H1 (cell line): ENCODE measurements around the gene KIF23. TPM values are rescaled to one million over a fixed set of nuclear protein-coding genes. Genes with fewer than 3 reads are reported as not detected.

Experiments used
- BCL11A ChIP-seq, 2 experiments: IDR thresholded peaks; one replicate each; pipeline ENCODE4 v1.6.1; 2011; ENCODE audit warnings: low read depth in 2 of 2, low read length in 2 of 2, mild to moderate bottlenecking in 2 of 2
- CHD2 ChIP-seq: IDR thresholded peaks from 2 replicates; pipeline ENCODE4 v1.6.1; 2012; ENCODE audit warnings: low read length, improper control_type of control experiment
- CREB1 ChIP-seq: IDR thresholded peaks from 2 replicates; pipeline ENCODE4 v1.6.1; 2012; ENCODE audit warnings: inconsistent platforms
- CTBP2 ChIP-seq: IDR thresholded peaks from 2 replicates; pipeline ENCODE4 v1.7.0; 2011; ENCODE audit warnings: borderline replicate concordance, mild to moderate bottlenecking, moderate library complexity, mixed read lengths, low read length; ENCODE audit not compliant: insufficient read depth, insufficient read length
- EP300 ChIP-seq, 2 experiments: IDR thresholded peaks; 1 replicate in 1 of 2; 2 replicates in 1 of 2; pipeline ENCODE4 v1.6.1; 2011 to 2012; ENCODE audit warnings: low read depth in 2 of 2, low read length in 2 of 2, mild to moderate bottlenecking in 2 of 2, borderline replicate concordance in 1 of 2, inconsistent platforms in 1 of 2, moderate library complexity in 1 of 2
- EZH2 ChIP-seq: fragments of 200-600 bp; sonication (generic); IDR thresholded peaks from 2 replicates; pipeline ENCODE4 v1.7.1; 2012; ENCODE audit warnings: low read depth, mild to moderate bottlenecking, moderate library complexity, low read length, inconsistent platforms; ENCODE audit not compliant: severe bottlenecking
- HDAC6 ChIP-seq: IDR thresholded peaks from one replicate; pipeline ENCODE4 v1.7.1; 2012; ENCODE audit warnings: low read depth, mild to moderate bottlenecking, inconsistent platforms, low read length, moderate library complexity
- JUND ChIP-seq: IDR thresholded peaks from 2 replicates; pipeline ENCODE4 v1.6.1; 2011; ENCODE audit warnings: mild to moderate bottlenecking, improper control_type of control experiment, low read length
- NRF1 ChIP-seq: IDR thresholded peaks from 2 replicates; pipeline ENCODE4 v1.6.1; 2011; ENCODE audit warnings: mild to moderate bottlenecking, low read depth, low read length, improper control_type of control experiment
- RAD21 ChIP-seq, 2 experiments: IDR thresholded peaks in 1 of 2; conservative IDR thresholded peaks in 1 of 2; 2 replicates each; pipeline ENCODE4 v1.6.1; 2011; ENCODE audit warnings: low read depth in 2 of 2, low read length in 2 of 2, improper control_type of control experiment in 1 of 2, inconsistent platforms in 1 of 2, mild to moderate bottlenecking in 1 of 2, moderate library complexity in 1 of 2
- RNF2 ChIP-seq: fragments of 200-900, 300-1000 bp; sonication (generic); IDR thresholded peaks from 2 replicates; pipeline ENCODE4 v1.7.1; 2016; ENCODE audit warnings: borderline replicate concordance, low read depth, mild to moderate bottlenecking, antibody characterized with exemption, low read length; ENCODE audit not compliant: poor library complexity, severe bottlenecking; ENCODE audit errors: missing control alignments
- SAP30 ChIP-seq: fragments of 300-600 bp; sonication (generic); IDR thresholded peaks from 2 replicates; pipeline ENCODE4 v1.7.1; 2012; ENCODE audit warnings: low read length, moderate library complexity, mild to moderate bottlenecking, inconsistent platforms; ENCODE audit not compliant: insufficient read depth, insufficient replicate concordance
- SIN3A ChIP-seq, 2 experiments: IDR thresholded peaks in 1 of 2; conservative IDR thresholded peaks in 1 of 2; 2 replicates each; pipeline ENCODE4 v1.6.1; 2011 to 2012; ENCODE audit warnings: low read length in 2 of 2, improper control_type of control experiment in 1 of 2, low read depth in 1 of 2, mild to moderate bottlenecking in 1 of 2
- SP1 ChIP-seq: IDR thresholded peaks from 2 replicates; pipeline ENCODE4 v1.6.1; 2011; ENCODE audit warnings: low read depth, low read length
- TAF7 ChIP-seq: optimal IDR thresholded peaks from 2 replicates; pipeline ENCODE3; 2011; ENCODE audit warnings: low read depth, mild to moderate bottlenecking, inconsistent platforms, low read length, moderate library complexity, borderline replicate concordance
- TBP ChIP-seq: IDR thresholded peaks from 2 replicates; pipeline ENCODE4 v1.6.1; 2011; ENCODE audit warnings: low read depth, low read length, improper control_type of control experiment
- TCF12 ChIP-seq: IDR thresholded peaks from 2 replicates; pipeline ENCODE4 v1.6.1; 2011; ENCODE audit warnings: low read depth, mild to moderate bottlenecking, low read length
- polyA plus RNA-seq, 7 experiments: library from polyadenylated mRNA; depleted of rRNA in 3 of 7; stranded (reverse) in 5 of 7; unstranded in 2 of 7; fragments of >200 nt in 5 of 7; fragments of 200-250 nt in 2 of 7; gene quantifications; 1 replicate in 5 of 7; 2 replicates in 1 of 7; 4 replicates in 1 of 7; pipeline versions ENCODE4 v1.2.1 to v1.2.3, GENCODE V29; 2011 to 2013; ENCODE audit warnings: missing spikeins in 2 of 7, mixed read lengths in 2 of 7
- total RNA-seq: library from RNA; stranded (reverse); fragmentation: NEBNext Ultra II Directional; extraction: Animal tissue kit (Norgen Biotek cat#: 25700); gene quantifications from 2 replicates; pipeline ENCODE4 v1.2.1, GENCODE V29; 2021
- TF ChIP-seq, protein P1 (sequence below), 3 experiments: IDR thresholded peaks; 1 replicate in 2 of 3; 2 replicates in 1 of 3; pipeline versions ENCODE4 v1.5.1 to v1.6.1; 2011; ENCODE audit warnings: low read length in 3 of 3, mild to moderate bottlenecking in 3 of 3, inconsistent platforms in 2 of 3, low read depth in 1 of 3, moderate library complexity in 1 of 3; ENCODE audit not compliant: insufficient read depth in 1 of 3; ENCODE audit errors: control extremely low read depth in 1 of 3

KIF23 gene
- total and polyA plus RNA-seq, 2 of the 8 experiments (the other 6 are each of a cell fraction or from before 2014, with no cell fraction given): 26.2 to 77.4 TPM

DNA sequence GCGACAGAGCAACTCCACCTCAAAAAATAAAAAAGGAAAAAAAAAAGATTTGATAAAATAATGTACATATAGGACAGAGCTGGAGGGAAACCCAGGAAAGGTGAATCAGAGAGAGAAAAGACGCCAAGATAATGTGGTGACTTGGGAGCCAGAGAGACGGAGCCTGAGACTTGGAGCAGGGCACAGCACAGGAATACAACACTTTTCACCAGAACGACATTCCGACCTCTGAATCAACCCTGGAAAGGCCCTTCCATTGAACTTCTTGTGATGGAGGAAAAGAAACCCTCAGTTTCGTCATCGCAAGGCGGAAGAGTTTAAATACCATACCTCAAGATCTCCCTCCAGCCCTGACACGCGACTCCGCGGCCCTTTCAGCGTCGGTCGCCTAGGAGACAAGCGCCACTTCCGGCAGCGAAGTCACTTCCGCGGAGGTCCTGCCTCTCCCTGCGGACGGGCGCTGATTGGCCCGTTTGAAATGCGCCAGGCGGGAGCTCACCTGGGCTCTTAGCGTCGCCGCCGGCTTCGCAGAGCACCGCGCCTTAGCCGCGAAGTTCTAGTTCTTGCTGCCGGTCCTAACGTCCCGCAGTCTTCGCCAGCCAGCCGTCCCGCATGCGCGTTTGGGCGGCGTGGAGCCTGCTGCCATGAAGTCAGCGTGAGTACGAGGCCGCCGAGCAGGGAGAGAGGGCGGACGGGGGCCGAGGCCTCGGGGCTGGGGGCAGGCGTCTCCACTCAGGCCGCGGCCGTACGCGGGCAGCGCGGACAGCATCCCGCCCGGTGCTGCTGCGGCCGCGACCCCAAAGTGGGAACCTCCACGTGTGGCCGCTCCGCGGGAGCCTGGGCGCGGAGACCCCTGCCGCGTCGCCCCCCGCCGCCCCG lies at the start of gene KIF23 (continued):
- TF ChIP-seq RNF2: no peak
- TF ChIP-seq BCL11A (IDR thresholded peaks at IDR 0.05; ENCODE audit: low read depth in 2 of 2, low read length in 2 of 2): no peak
- TF ChIP-seq SAP30: peak; percentile 98
- peak; percentile 85 for TF ChIP-seq CREB1
- no peak for TF ChIP-seq RAD21 (IDR thresholded peaks at IDR 0.05 in 1 of 2, conservative IDR thresholded peaks at IDR 0.05 in 1 of 2; ENCODE audit: low read depth in 2 of 2, low read length in 2 of 2)
- no peak for TF ChIP-seq CHD2
- peak; percentile 80 for TF ChIP-seq TBP
- TF ChIP-seq TAF7: peak; percentile 75
- no peak for TF ChIP-seq EP300 (IDR thresholded peaks at IDR 0.05; ENCODE audit: borderline replicate concordance in 1 of 2, low read depth in 2 of 2, low read length in 2 of 2)
- TF ChIP-seq SIN3A (conservative IDR thresholded peaks at IDR 0.05 in 1 of 2, IDR thresholded peaks at IDR 0.05 in 1 of 2; ENCODE audit: low read depth in 1 of 2, low read length in 2 of 2): peak; percentile 96 to 98
- TF ChIP-seq, protein P1, sequence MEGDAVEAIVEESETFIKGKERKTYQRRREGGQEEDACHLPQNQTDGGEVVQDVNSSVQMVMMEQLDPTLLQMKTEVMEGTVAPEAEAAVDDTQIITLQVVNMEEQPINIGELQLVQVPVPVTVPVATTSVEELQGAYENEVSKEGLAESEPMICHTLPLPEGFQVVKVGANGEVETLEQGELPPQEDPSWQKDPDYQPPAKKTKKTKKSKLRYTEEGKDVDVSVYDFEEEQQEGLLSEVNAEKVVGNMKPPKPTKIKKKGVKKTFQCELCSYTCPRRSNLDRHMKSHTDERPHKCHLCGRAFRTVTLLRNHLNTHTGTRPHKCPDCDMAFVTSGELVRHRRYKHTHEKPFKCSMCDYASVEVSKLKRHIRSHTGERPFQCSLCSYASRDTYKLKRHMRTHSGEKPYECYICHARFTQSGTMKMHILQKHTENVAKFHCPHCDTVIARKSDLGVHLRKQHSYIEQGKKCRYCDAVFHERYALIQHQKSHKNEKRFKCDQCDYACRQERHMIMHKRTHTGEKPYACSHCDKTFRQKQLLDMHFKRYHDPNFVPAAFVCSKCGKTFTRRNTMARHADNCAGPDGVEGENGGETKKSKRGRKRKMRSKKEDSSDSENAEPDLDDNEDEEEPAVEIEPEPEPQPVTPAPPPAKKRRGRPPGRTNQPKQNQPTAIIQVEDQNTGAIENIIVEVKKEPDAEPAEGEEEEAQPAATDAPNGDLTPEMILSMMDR (IDR thresholded peaks at IDR 0.05; ENCODE audit: control extremely low read depth in 1 of 3, insufficient read depth in 1 of 3, low read depth in 1 of 3, low read length in 3 of 3): no peak
- no peak for TF ChIP-seq JUND
- peak; percentile 61 for TF ChIP-seq SP1
- no peak for TF ChIP-seq TCF12
- no peak for TF ChIP-seq EZH2
- no peak for TF ChIP-seq CTBP2
- TF ChIP-seq HDAC6: no peak
- TF ChIP-seq NRF1: no peak; the same call in 1 of the 2 replicates
